SH-SY5Y (cell line): Measurements from ENCODE around the gene CCDC97.

Source experiments
- GATA2 ChIP-seq: IDR thresholded peaks from 2 replicates; pipeline ENCODE4 v1.6.1; 2011; ENCODE audit warnings: mild to moderate bottlenecking, low read depth, low read length
- GATA3 ChIP-seq: IDR thresholded peaks from 2 replicates; pipeline ENCODE4 v1.6.1; 2011; ENCODE audit warnings: low read depth, mild to moderate bottlenecking, low read length, moderate library complexity

Gene CCDC97

GRCh38 chr19:41367848-41368301 is 57.9 kb downstream of the CCDC97 start:
- TF ChIP-seq GATA2 (no peak), GATA3 (no peak)

DNA sequence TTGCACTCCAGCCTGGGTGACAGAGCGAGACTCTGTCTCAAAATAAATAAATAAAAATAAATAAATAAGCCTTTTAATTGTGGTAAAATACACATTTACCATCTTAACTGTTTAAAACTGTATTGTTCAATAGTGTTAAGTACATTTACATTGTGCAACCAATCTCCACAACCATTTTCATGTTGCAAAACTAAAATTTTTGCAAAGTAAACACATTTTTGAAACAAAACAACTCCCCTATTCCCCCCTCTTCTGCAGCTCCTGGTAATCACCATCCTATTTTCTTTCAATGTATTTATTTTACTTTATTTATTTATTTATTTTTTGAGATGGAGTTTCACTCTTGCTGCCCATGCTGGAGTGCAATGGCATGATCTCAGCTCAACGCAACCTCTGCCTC is 59.8 kb downstream of the CCDC97 start:
- no peak for TF ChIP-seq GATA3
- TF ChIP-seq GATA2: no peak

- TF ChIP-seq GATA2 (no peak), GATA3 (no peak)
Observed at GRCh38 chr19:41371541-41371940, 61.6 kb downstream of the CCDC97 start.

DNA sequence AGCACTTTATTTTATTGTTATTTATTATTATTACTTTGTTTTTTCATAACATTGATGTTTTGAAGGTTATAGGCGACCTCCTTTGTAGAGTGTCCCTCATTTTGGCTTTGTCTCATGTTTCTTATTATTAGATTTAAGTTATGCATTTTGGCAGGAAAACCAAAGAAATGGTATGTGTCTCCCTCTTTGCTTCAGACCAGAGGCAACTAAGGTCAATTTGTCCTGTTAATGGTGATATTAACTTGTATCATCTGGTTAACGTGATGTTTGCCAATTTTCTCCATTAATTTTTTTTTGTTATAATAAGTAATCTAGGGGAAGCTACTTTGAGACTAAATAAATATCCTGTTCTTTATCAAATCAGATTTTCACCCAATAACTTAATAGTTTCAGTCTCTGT is 62.5 kb downstream of the CCDC97 start:
- TF ChIP-seq GATA3: no peak
- TF ChIP-seq GATA2: no peak

- no peak for TF ChIP-seq GATA2
- TF ChIP-seq GATA3: no peak
Observed at GRCh38 chr19:41373993-41374392, 64.0 kb downstream of the CCDC97 start.
